IPS DF 19.7 (cell line): Measurements from ENCODE around the gene PTRH2.
"Not testable (repeated sequence)": the region's sequence is repeated elsewhere in the genome, so short reads cannot be mapped to it uniquely, and the experiment has no call there.

Experiments
- DNase-seq: peaks from one replicate; pipeline ENCODE4 v3.0.0-alpha.2; 2013; ENCODE audit warnings: low read depth, low spot score

PTRH2 gene

GRCh38 chr17:59669944-59670343 lies 37.3 kb downstream of the PTRH2 start:
- no peak for DNase-seq

GRCh38 chr17:59669411-59669810 lies 37.8 kb downstream of the PTRH2 start:
- DNase-seq = no peak

GRCh38 chr17:59668816-59669215 lies 38.4 kb downstream of the PTRH2 start:
- DNase-seq = no peak

- DNase-seq = no peak
These were observed 41.0 kb downstream of the PTRH2 start for GRCh38 chr17:59666235-59666634.

GRCh38 chr17:59656624-59657023 lies 50.6 kb downstream of the PTRH2 start:
- DNase-seq = not testable (repeated sequence)

- DNase-seq = no peak
These were observed 55.1 kb downstream of the PTRH2 start for GRCh38 chr17:59652119-59652518.

- no peak for DNase-seq
These were observed 55.9 kb downstream of the PTRH2 start for GRCh38 chr17:59651346-59651745.

- DNase-seq = no peak
These were observed 56.6 kb downstream of the PTRH2 start for GRCh38 chr17:59650642-59651041.

- no peak for DNase-seq
These were observed 57.3 kb downstream of the PTRH2 start for GRCh38 chr17:59649886-59650285.
